Measurements from ENCODE around the gene MRPS18C.

DNA sequence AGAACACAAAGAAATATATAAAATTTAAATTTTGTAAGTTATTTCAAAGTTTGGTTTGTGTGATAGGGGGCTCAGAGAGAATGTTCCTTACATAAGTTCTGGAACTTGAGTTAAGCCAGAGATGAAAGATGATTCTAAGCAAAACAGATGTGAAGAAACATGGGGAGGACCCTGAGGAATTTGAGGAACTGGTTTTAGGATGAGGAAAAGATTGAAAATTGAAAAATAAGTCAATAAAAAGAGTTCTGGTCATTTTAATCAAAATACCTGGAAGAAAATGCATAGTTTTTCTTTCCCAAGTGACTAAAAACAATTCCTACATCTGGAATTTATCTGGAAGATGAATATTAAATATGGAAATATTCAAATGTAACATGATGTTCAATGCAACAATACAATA lies 37.6 kb upstream of the MRPS18C start:
- TF ChIP-seq POLR2A (IDR thresholded peaks at IDR 0.05; ENCODE audit: low read depth) (no peak), POLR2AphosphoS5 (IDR thresholded peaks at IDR 0.05) (no peak)
- TF ChIP-seq, protein P1, sequence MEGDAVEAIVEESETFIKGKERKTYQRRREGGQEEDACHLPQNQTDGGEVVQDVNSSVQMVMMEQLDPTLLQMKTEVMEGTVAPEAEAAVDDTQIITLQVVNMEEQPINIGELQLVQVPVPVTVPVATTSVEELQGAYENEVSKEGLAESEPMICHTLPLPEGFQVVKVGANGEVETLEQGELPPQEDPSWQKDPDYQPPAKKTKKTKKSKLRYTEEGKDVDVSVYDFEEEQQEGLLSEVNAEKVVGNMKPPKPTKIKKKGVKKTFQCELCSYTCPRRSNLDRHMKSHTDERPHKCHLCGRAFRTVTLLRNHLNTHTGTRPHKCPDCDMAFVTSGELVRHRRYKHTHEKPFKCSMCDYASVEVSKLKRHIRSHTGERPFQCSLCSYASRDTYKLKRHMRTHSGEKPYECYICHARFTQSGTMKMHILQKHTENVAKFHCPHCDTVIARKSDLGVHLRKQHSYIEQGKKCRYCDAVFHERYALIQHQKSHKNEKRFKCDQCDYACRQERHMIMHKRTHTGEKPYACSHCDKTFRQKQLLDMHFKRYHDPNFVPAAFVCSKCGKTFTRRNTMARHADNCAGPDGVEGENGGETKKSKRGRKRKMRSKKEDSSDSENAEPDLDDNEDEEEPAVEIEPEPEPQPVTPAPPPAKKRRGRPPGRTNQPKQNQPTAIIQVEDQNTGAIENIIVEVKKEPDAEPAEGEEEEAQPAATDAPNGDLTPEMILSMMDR (IDR thresholded peaks at IDR 0.05), result no peak

Measured in esophagus muscularis mucosa (tissue), 3 donors.